ENCODE results near the gene HDAC5.

Gene HDAC5

DNA sequence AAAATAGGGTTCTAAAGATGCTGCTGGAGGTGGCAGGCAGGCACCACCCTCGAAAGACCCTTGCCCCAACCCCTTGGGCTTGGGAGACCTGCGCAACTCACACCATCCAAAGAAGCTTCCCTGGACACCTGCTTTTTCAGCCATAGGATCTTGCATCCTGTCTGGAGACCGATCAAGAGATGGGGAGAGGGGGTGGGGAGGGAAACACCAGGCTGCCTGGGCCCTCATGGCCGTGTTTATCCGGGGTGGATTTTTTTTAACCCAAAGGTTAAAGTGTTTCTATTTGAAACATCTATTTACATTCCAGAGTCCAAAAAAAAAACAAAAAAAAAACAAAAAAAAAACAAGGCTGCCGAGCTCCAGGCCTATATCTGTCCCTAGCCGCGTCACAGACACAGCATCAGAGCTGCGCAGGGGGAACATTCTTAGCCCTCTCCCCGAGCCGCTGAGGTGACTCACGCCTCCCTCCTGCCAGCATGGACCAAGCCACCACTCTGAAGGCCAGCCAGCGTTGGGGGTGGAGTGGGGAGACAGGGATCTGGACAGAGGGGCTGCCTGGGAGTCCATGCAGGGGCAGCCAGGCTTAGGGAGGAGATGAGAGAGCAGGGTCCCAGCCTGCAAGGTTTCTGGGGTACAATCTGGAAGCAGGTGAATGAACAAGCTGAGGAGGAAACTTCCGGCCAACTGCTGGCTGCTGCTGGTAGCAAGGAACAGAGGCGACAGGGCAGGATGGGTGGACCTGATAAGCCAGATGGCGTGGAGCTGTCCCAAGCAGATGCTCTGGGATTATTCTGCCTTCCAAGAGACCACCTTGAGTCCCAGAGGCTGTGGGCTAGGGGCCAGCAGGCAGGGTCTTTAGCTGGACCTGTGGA lies 14.8 kb downstream of the HDAC5 start:
- no peak overlapping the region for H3K4me3 ChIP-seq (ENCODE audit: low read length)
- H3K36me3 ChIP-seq (replicated peaks; ENCODE audit: low read depth, low read length), result no peaks in the 10 kb centered on the region
- TF ChIP-seq, protein P1, sequence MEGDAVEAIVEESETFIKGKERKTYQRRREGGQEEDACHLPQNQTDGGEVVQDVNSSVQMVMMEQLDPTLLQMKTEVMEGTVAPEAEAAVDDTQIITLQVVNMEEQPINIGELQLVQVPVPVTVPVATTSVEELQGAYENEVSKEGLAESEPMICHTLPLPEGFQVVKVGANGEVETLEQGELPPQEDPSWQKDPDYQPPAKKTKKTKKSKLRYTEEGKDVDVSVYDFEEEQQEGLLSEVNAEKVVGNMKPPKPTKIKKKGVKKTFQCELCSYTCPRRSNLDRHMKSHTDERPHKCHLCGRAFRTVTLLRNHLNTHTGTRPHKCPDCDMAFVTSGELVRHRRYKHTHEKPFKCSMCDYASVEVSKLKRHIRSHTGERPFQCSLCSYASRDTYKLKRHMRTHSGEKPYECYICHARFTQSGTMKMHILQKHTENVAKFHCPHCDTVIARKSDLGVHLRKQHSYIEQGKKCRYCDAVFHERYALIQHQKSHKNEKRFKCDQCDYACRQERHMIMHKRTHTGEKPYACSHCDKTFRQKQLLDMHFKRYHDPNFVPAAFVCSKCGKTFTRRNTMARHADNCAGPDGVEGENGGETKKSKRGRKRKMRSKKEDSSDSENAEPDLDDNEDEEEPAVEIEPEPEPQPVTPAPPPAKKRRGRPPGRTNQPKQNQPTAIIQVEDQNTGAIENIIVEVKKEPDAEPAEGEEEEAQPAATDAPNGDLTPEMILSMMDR (IDR thresholded peaks at IDR 0.05; ENCODE audit: low read depth, low read length), result no peak
- no peaks in the 10 kb centered on the region for H4K20me1 ChIP-seq (ENCODE audit: insufficient read depth, low read length)
- H3K27me3 ChIP-seq (ENCODE audit: low read depth, low read length), result no peaks in the 10 kb centered on the region
- no peaks in the 10 kb centered on the region for H3K9me3 ChIP-seq (ENCODE audit: insufficient read depth, low read length)
- H3K79me2 ChIP-seq (ENCODE audit: low read length), result no peaks in the 10 kb centered on the region
- peaks cover 19% of the 10 kb centered on the region for H3K4me1 ChIP-seq (ENCODE audit: low read length)
- no peak overlapping the region for H3K9ac ChIP-seq (ENCODE audit: low read length)
- no peak overlapping the region for H2AFZ ChIP-seq (ENCODE audit: low read depth, low read length)
- H3K4me2 ChIP-seq (ENCODE audit: low read length), result no peak overlapping the region
- no peak overlapping the region for H3K27ac ChIP-seq (ENCODE audit: low read length)

DNA sequence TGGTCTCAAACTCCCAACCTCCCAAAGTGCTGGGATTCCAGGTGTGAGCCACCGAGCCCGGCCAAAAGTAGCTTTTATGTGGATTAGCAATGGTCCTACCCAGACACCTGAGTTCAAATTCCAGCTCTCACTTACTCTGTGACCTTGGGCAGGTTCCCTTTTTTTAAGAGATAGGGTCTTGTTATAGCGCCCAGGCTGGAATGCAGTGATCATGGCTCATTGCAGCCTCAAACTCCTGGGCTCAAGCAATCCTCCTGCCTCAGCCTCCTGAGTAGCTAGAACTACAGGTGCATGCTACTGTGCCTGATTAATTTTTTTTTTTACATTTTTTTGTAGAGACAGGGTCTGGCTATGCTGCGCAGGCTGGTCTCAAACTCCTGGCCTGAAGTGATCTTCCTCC lies 16.6 kb downstream of the HDAC5 start:
- TF ChIP-seq, protein P1 (IDR thresholded peaks at IDR 0.05; ENCODE audit: low read depth, low read length), result no peak
- no peak for TF ChIP-seq EZH2phosphoT487 (IDR thresholded peaks at IDR 0.05; ENCODE audit: low read depth)
- Histone ChIP-seq H3K4me3 (ENCODE audit: low read length) (no peak overlapping the region), H3K79me2 (ENCODE audit: low read length) (no peaks in the 10 kb centered on the region), H3K4me2 (ENCODE audit: low read length) (no peak overlapping the region), H3K27me3 (ENCODE audit: low read depth, low read length) (no peaks in the 10 kb centered on the region), H3K9me3 (ENCODE audit: insufficient read depth, low read length) (no peaks in the 10 kb centered on the region), H4K20me1 (ENCODE audit: insufficient read depth, low read length) (no peaks in the 10 kb centered on the region), H3K27ac (ENCODE audit: low read length) (no peak overlapping the region), H3K4me1 (ENCODE audit: low read length) (peaks cover 16% of the 10 kb centered on the region), H3K9ac (ENCODE audit: low read length) (no peak overlapping the region), H3K36me3 (replicated peaks; ENCODE audit: low read depth, low read length) (no peaks in the 10 kb centered on the region), H2AFZ (ENCODE audit: low read depth, low read length) (no peak overlapping the region)

DNA sequence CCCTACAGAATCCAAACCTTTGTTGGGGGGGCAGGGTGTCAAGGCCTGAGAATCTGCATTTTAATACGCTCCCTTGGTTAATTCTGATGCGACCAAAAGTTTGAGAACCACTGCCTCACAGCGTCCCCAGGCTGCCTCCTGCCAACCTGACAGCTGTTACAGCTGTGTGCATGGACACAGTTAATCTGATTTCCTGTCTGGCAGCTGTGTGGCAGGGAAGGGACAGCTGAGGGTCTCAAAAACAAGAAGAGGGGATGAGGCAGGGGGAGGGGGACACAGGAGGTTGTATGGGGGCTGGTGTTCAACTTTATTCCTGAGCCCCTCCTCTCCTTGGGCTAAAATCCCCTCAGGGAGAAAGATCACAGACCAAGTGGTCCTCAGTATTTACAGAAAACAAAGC lies 17.5 kb downstream of the HDAC5 start:
- Histone ChIP-seq H3K27me3 (ENCODE audit: low read depth, low read length) (no peaks in the 10 kb centered on the region), H4K20me1 (ENCODE audit: insufficient read depth, low read length) (no peaks in the 10 kb centered on the region), H2AFZ (ENCODE audit: low read depth, low read length) (no peak overlapping the region), H3K4me2 (ENCODE audit: low read length) (no peak overlapping the region), H3K27ac (ENCODE audit: low read length) (no peak overlapping the region), H3K9ac (ENCODE audit: low read length) (no peak overlapping the region), H3K79me2 (ENCODE audit: low read length) (no peaks in the 10 kb centered on the region), H3K4me3 (ENCODE audit: low read length) (no peak overlapping the region), H3K4me1 (ENCODE audit: low read length) (peaks cover 7% of the 10 kb centered on the region), H3K9me3 (ENCODE audit: insufficient read depth, low read length) (no peaks in the 10 kb centered on the region), H3K36me3 (replicated peaks; ENCODE audit: low read depth, low read length) (no peaks in the 10 kb centered on the region)
- no peak for TF ChIP-seq EZH2phosphoT487 (IDR thresholded peaks at IDR 0.05; ENCODE audit: low read depth)
- TF ChIP-seq, protein P1 (IDR thresholded peaks at IDR 0.05; ENCODE audit: low read depth, low read length), result no peak

DNA sequence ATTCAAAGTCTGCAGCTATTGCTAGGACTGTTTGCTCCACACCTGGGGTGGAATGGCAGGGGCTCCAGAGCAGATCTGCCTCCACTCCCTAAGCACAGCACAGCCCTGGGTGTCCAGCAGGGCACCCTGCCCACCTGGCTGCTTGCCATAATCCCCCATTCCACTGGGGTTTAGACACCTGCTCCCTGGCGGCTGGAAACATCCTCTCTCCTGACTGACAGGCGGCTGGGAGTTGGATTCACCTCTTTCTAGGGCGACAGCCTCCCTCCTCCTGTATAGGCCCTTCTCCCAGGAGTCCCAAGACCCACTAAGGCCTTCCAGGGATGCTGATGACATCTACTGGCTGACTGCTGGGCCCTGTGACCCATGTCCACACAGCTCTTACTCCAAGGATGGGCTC lies 18.0 kb downstream of the HDAC5 start:
- H2AFZ ChIP-seq (ENCODE audit: low read depth, low read length), result no peak overlapping the region
- H3K9me3 ChIP-seq (ENCODE audit: insufficient read depth, low read length), result no peaks in the 10 kb centered on the region

More for the DNA sequence above, 18.0 kb downstream of the HDAC5 start:
- TF ChIP-seq, protein P1 (IDR thresholded peaks at IDR 0.05; ENCODE audit: low read depth, low read length), result no peak
- no peak for TF ChIP-seq EZH2phosphoT487 (IDR thresholded peaks at IDR 0.05; ENCODE audit: low read depth)
- H3K4me2 ChIP-seq (ENCODE audit: low read length), result no peak overlapping the region
- H3K4me1 ChIP-seq (ENCODE audit: low read length), result peaks cover 3% of the 10 kb centered on the region; the same call in 1 of the 2 replicates
- no peaks in the 10 kb centered on the region for H3K79me2 ChIP-seq (ENCODE audit: low read length)
- no peak overlapping the region for H3K4me3 ChIP-seq (ENCODE audit: low read length)
- no peak overlapping the region for H3K9ac ChIP-seq (ENCODE audit: low read length)
- H3K27me3 ChIP-seq (ENCODE audit: low read depth, low read length), result no peaks in the 10 kb centered on the region
- H3K27ac ChIP-seq (ENCODE audit: low read length), result no peak overlapping the region
- no peaks in the 10 kb centered on the region for H3K36me3 ChIP-seq (replicated peaks; ENCODE audit: low read depth, low read length)
- H4K20me1 ChIP-seq (ENCODE audit: insufficient read depth, low read length), result no peaks in the 10 kb centered on the region

Measured in OCI-LY3 (cell line).